ENCODE data around the gene EIF2B4. TPM values are rescaled to one million over a fixed set of nuclear protein-coding genes. Genes with fewer than 3 reads are reported as not detected.

The EIF2B4 gene
- total and polyA plus RNA-seq, 2 experiments from 2014 or later: 51.4 to 64.0 TPM

GRCh38 chr2:27407798-27408491 lies 37.8 kb upstream of the EIF2B4 start:
- peaks cover 41% of the 10 kb centered on the region for H4K20me1 ChIP-seq (replicated peaks; ENCODE audit: insufficient read depth)
- 0 out of 2 replicates have a peak, but pooled peaks cover 8% of the 10 kb centered on the region for H3K36me3 ChIP-seq (ENCODE audit: insufficient read depth)
- Mint-ChIP-seq H3K36me3 (ENCODE audit: low read depth) (peaks cover 39% of the 10 kb centered on the region), H3K9me3 (peaks cover 5% of the 10 kb centered on the region; the same call in 1 of the 3 replicates), H3K27me3 (ENCODE audit: insufficient read depth, low read depth, poor library complexity) (peaks cover 16% of the 10 kb centered on the region), H3K4me3 (peak overlapping the region; percentile 87), H3K27ac (peak overlapping the region; percentile 28; the same call in 1 of the 2 replicates), H3K4me1 (peaks cover 13% of the 10 kb centered on the region; the same call in 2 of the 3 replicates)
- TF ChIP-seq CREB1 (CRISPR knock-in tag; IDR thresholded peaks at IDR 0.05; ENCODE audit: low read depth) (no peak), EZH2phosphoT487 (IDR thresholded peaks at IDR 0.05; ENCODE audit: unreplicated experiment) (no peak), REST (IDR thresholded peaks at IDR 0.05; ENCODE audit: unreplicated experiment) (no peak), ETS1 (IDR thresholded peaks at IDR 0.05) (no peak), STAT1 (IDR thresholded peaks at IDR 0.05; ENCODE audit: unreplicated experiment) (no peak), ZNF331 (CRISPR knock-in tag; IDR thresholded peaks at IDR 0.05; ENCODE audit: low read depth) (no peak), ZNF462 (CRISPR knock-in tag; IDR thresholded peaks at IDR 0.05) (no peak), NANOG (IDR thresholded peaks at IDR 0.05; ENCODE audit: borderline replicate concordance) (no peak)
- TF ChIP-seq, protein P1, sequence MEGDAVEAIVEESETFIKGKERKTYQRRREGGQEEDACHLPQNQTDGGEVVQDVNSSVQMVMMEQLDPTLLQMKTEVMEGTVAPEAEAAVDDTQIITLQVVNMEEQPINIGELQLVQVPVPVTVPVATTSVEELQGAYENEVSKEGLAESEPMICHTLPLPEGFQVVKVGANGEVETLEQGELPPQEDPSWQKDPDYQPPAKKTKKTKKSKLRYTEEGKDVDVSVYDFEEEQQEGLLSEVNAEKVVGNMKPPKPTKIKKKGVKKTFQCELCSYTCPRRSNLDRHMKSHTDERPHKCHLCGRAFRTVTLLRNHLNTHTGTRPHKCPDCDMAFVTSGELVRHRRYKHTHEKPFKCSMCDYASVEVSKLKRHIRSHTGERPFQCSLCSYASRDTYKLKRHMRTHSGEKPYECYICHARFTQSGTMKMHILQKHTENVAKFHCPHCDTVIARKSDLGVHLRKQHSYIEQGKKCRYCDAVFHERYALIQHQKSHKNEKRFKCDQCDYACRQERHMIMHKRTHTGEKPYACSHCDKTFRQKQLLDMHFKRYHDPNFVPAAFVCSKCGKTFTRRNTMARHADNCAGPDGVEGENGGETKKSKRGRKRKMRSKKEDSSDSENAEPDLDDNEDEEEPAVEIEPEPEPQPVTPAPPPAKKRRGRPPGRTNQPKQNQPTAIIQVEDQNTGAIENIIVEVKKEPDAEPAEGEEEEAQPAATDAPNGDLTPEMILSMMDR (conservative IDR thresholded peaks at IDR 0.05; ENCODE audit: low read depth in 2 of 2): peak; percentile 65 to 70
- peak overlapping the region; percentile 64 for H3K4me3 ChIP-seq
- H3K27me3 ChIP-seq (ENCODE audit: insufficient read depth): no peaks in the 10 kb centered on the region
- peak; percentile 94 for DNase-seq (ENCODE audit: low spot score)
- peaks cover 23% of the 10 kb centered on the region for H3K4me1 ChIP-seq (ENCODE audit: insufficient read depth)
- peaks cover 10% of the 10 kb centered on the region; the same call in 1 of the 2 replicates for H3K9me2 ChIP-seq (ENCODE audit: insufficient read depth)
- no peak overlapping the region for H2AFZ ChIP-seq
- peak; percentile 52 for ATAC-seq
- peaks cover 62% of the 10 kb centered on the region for H3K79me2 ChIP-seq (replicated peaks; ENCODE audit: insufficient read depth)
- H3F3A ChIP-seq (replicated peaks; ENCODE audit: low read depth): peaks cover 3% of the 10 kb centered on the region; the same call in 1 of the 2 replicates
- peak overlapping the region; percentile 90 for H3K4me2 ChIP-seq
- H3K27ac ChIP-seq (ENCODE audit: low read depth): 0 out of 2 replicates have a peak overlapping the region, but pooled peaks have one; percentile 12

Data from GM23338 (cell line).